ENCODE results near the gene GABPA.
"Not testable (repeated sequence)": the region's sequence is repeated elsewhere in the genome, so short reads cannot be mapped to it uniquely, and the experiment has no call there.

Gene GABPA

DNA sequence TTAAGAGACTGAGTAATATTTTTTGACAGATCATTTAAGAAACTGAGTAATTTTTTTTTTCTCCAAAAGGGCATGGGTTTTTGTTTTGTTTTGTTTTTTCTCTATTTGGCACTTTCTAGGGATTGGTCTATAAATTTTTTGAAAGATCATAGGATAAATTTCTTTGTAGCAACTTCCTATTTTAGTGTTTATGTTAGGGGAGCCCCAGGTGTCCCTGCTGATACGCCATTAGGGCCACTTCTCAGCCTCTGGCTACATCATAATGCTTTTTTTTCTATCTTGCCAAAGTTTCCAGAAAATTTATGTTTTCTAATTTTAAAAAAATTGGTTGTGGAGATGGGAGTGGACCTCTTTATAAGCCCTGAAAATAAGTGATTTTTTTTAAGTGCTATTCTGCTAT lies 2.6 kb downstream of the GABPA start:
- DNase-seq (ENCODE audit: low spot score), result no peak

- no peak for DNase-seq (ENCODE audit: low spot score)
Measured at GRCh38 chr21:25742900-25743299, 8.1 kb downstream of the GABPA start.

DNA sequence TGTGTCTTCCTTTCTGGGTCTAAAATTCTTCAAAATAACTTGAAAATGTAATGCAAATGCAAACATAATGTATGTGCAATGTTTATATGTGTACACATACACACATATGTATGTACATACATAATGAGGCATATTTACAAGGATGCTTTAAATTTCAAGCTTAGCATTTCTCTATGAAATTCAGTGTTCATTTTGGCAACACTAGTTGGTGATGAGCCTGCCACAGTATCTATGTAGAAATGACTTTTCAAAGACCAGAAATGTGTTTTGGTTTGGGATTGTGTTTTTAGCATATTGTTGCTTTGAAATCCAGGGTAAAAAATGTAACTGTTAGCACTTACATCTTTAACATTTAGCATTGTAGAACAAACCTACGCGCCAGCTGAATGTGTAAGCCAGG lies 10.1 kb downstream of the GABPA start:
- no peak for DNase-seq (ENCODE audit: low spot score)

DNA sequence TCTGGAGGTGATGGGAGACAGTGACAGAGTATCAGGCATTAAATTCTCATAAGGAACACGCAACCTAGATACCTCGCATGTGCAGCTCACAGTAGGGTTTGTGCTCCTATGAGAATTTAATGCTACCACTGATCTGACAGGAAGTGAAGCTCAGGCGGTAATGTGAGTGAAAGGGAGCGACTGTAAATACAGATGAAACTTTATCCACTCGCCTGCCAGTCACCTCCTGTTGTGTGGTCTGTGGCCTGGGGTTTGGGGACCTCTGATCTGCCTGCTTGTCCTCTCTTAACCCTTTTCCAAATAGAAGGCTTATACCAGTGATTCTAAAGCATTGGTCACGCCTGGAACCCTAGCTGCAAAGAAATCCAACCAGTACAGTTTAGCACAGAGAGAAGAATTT lies 15.3 kb downstream of the GABPA start:
- no peak for DNase-seq (ENCODE audit: low spot score)

- DNase-seq (ENCODE audit: low spot score), result no peak
Measured at GRCh38 chr21:25752416-25752815, 17.6 kb downstream of the GABPA start.

- no peak for DNase-seq (ENCODE audit: low spot score)
Measured at GRCh38 chr21:25756190-25756932, 21.6 kb downstream of the GABPA start.

DNA sequence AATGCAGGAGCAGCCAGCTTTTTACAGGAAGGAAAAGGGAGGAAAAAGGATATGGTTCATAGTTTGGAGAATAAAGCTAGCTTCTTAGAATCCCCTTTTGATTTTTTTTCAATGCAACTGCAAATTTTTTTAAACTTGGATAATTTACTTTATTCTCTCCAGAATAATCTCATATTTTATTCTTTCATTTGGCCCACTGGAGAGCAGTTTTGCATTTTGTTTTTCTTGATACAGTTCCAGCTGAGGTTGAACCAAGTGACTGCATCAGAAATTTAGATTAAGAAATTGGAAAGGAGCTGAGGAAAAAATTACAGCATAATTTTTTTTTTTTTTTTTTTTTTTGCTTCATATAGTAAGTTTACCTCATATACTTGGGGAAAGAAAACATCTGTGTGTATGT lies 22.8 kb downstream of the GABPA start:
- DNase-seq (ENCODE audit: low spot score), result no peak

GRCh38 chr21:25759573-25759972 lies 24.8 kb downstream of the GABPA start:
- no peak for DNase-seq (ENCODE audit: low spot score)

DNA sequence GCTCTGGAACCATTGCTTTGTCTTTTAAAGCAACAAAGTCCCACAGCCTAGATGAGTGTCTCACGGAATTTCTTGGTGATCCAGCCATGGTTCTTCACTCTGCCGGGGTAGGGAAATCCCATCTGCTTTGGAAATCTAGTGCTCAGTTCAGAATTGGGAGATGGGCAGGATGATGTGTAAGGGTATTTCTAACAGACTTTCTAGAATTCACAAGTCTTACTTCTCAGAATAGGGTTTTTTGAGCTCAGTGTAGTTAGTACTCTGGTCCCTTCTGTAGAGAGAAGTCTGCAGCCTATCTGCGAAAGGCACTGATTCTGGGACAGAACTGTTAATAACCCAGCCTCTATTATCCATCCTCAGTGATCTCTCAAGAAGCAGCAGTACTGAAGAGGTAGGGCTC lies 25.3 kb downstream of the GABPA start:
- DNase-seq (ENCODE audit: low spot score), result no peak

DNA sequence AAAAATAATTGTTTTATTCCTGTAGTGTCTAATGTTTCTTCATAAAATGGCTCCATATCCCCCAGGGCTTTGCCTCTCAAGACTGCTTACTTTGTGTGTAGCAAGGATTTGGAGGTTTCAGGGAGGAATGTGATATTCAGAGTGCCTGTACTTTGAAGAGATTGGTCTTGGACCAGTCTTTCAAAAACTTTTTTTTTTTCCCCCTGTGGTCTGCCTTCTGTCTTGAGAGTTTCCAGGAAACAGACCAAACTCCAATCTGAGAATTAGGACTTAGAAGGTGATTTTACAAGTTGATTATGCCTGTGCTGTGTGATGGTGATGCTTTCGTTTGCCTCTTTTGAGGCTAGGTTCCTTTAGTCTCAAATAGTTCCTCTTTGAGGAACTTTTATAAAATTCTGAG lies 25.9 kb downstream of the GABPA start:
- DNase-seq (ENCODE audit: low spot score), result no peak

GRCh38 chr21:25764065-25764464 lies 29.3 kb downstream of the GABPA start:
- no peak for DNase-seq (ENCODE audit: low spot score)

DNA sequence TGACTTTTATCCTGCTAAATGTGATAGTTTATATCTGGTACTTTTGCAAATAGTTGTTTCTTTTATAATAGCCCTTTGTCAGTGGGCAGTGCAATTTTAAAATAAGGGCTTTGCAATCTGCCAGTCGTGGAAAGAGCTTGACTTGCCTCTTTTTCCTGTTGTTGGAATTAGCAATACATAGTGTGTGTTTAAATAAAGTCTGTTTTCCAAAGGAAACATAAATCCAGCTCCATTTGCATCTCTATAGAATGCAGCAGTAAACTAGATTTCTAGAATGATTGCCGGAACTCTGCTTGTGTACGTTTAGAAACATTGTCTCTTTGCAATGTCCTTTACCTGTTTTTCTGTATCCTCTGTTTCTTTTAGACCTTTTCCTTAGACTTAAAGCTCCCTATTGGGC lies 33.1 kb downstream of the GABPA start:
- DNase-seq (ENCODE audit: low spot score), result no peak

DNA sequence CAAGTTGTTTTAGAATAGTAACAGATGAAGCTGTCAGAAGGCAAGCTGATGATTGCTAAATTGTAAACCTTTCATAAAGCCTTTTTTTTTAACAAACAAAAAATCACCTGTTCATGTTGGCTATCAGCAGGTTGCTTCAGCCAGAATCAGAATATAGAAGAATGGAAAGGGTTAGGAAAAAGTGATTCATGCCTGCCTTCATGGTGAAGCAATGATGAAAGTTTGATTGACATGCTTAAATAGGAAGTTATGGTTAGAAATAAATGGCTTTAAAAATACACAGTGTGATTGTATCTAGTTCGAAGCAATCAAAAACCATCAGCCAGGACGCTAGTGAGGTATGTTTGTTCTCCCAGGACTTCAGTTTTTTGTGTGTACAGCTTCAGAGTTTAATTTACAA lies 37.9 kb downstream of the GABPA start:
- no peak for DNase-seq (ENCODE audit: low spot score)

GRCh38 chr21:25776440-25776839 lies 41.7 kb downstream of the GABPA start:
- DNase-seq (ENCODE audit: low spot score), result no peak

GRCh38 chr21:25778126-25778875 lies 43.5 kb downstream of the GABPA start:
- not testable (repeated sequence) for DNase-seq (ENCODE audit: low spot score)

DNA sequence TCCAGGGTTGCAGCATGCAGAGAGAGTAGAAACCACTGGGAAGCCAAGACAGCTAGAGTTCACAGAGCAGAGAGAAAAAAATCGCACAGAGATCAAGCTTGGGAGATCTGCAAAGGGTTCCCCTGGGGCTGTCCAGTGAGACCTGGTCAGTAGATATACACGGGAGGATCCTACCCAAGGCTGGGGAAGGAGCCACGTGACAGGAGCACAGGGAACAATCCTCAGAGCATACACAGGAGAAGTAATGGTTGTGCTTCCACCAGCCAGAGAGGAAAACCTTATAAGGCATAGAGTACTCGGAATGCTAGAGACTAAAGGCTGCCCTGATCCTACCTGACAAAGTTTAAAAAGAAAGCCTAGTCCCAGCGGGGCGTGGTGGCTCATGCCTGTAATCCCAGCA lies 53.9 kb downstream of the GABPA start:
- no peak for DNase-seq (ENCODE audit: low spot score)

GRCh38 chr21:25790122-25790877 lies 55.5 kb downstream of the GABPA start:
- peak; percentile 60 for DNase-seq (ENCODE audit: low spot score)

DNA sequence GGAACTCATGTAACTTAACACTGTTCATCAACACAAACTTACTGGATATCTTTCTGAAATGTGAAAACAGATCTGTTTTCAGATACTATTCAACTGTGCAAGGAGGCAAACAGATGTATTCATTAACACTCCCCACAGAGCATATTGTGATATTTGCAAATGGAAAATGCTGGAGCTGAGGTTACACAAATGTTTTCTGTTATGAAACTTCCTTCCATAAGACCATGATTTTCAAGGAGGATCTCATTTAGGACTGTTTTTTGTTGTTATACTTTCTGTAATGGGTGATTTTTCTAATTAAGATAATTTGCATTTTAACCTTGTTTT lies 56.1 kb downstream of the GABPA start:
- DNase-seq (ENCODE audit: low spot score), result no peak

- no peak for DNase-seq (ENCODE audit: low spot score)
Measured at GRCh38 chr21:25791319-25791718, 56.5 kb downstream of the GABPA start.

- peak; percentile 74 for DNase-seq (ENCODE audit: low spot score)
Measured at GRCh38 chr21:25801217-25802014, 66.6 kb downstream of the GABPA start.

DNA sequence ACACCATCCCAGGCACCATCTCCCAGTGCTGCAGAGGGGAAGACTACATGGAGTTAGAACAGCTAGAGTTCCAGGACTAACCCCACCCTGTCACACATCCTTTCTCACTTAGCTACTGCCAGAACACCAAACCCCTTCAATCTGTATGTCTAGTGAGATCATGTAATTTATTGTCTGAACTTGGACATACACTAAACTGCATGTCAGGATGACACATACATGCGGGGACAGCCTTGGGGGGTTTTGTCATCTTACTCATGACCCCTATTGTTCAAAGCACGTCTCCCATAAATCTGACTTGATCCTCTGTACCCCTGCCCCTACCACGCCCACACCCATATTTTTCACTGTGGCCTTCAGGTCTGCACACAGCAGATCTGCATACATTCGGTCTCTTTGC lies 71.3 kb downstream of the GABPA start:
- DNase-seq (ENCODE audit: low spot score), result no peak

DNA sequence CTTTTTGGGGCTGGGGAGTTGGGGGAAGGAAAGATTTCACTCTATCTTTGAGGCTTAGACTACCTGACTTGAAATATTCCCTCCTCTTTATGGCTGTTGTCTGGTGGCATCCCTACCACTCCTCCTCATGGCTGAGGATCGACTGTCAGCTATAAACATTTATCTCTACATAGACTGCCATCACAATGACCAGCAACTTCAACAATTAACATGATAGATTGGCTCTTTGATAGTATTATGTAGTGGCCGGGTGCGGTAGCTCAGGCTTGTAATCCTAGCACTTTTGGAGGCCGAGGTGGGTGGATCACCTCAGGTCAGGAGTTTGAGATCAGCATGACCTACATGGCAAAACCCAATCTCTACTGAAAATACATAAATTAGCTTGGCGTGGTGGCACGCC lies 72.4 kb downstream of the GABPA start:
- no peak for DNase-seq (ENCODE audit: low spot score)
